Parathyroid adenoma (tissue), 2 donors: ENCODE measurements around the gene EXOC3.

Experiments
- H2AFZ ChIP-seq: fragments of 300-600 bp; sonication (generic); one replicate; pipeline ENCODE4 v1.7.0; 2017; ENCODE audit warnings: antibody characterized with exemption, mild to moderate bottlenecking
- H3K27ac ChIP-seq: fragments of 300-600 bp; sonication (generic); one replicate; pipeline ENCODE4 v1.7.0; 2017
- H3K27me3 ChIP-seq: fragments of 300-600 bp; sonication (generic); one replicate; pipeline ENCODE4 v1.7.0; 2017; ENCODE audit warnings: low read length; ENCODE audit not compliant: control insufficient read depth, insufficient read depth
- H3K36me3 ChIP-seq: fragments of 300-600 bp; sonication (generic); one replicate; pipeline ENCODE4 v1.7.0; 2017; ENCODE audit warnings: low read length; ENCODE audit not compliant: control insufficient read depth, insufficient read depth
- H3K4me1 ChIP-seq: fragments of 300-600 bp; sonication (generic); one replicate; pipeline ENCODE4 v1.7.0; 2017; ENCODE audit warnings: control low read depth
- H3K4me2 ChIP-seq: fragments of 300-600 bp; sonication (generic); one replicate; pipeline ENCODE4 v1.7.0; 2017; ENCODE audit warnings: low read length
- H3K4me3 ChIP-seq: fragments of 300-600 bp; sonication (generic); one replicate; pipeline ENCODE4 v1.7.0; 2017; ENCODE audit warnings: low read depth, low read length
- H3K79me2 ChIP-seq: fragments of 300-600 bp; sonication (generic); one replicate; pipeline ENCODE4 v1.7.0; 2017; ENCODE audit warnings: control low read depth
- H3K9ac ChIP-seq: fragments of 300-600 bp; sonication (generic); one replicate; pipeline ENCODE4 v1.7.0; 2017; ENCODE audit warnings: mild to moderate bottlenecking
- H3K9me3 ChIP-seq: fragments of 300-600 bp; sonication (generic); one replicate; pipeline ENCODE4 v1.7.0; 2017; ENCODE audit warnings: low read length; ENCODE audit not compliant: control insufficient read depth
- TF ChIP-seq, protein P1 (sequence below): fragments of 300-600 bp; sonication (generic); IDR thresholded peaks from one replicate; pipeline ENCODE4 v1.7.0; 2017; ENCODE audit warnings: antibody characterized with exemption, mild to moderate bottlenecking
- donor health status: primary hyperparathyroidism.

Gene EXOC3

GRCh38 chr5:439636-440035, 3.3 kb upstream of the EXOC3 start:
- no peaks in the 10 kb centered on the region for H3K9me3 ChIP-seq
- TF ChIP-seq, protein P1, sequence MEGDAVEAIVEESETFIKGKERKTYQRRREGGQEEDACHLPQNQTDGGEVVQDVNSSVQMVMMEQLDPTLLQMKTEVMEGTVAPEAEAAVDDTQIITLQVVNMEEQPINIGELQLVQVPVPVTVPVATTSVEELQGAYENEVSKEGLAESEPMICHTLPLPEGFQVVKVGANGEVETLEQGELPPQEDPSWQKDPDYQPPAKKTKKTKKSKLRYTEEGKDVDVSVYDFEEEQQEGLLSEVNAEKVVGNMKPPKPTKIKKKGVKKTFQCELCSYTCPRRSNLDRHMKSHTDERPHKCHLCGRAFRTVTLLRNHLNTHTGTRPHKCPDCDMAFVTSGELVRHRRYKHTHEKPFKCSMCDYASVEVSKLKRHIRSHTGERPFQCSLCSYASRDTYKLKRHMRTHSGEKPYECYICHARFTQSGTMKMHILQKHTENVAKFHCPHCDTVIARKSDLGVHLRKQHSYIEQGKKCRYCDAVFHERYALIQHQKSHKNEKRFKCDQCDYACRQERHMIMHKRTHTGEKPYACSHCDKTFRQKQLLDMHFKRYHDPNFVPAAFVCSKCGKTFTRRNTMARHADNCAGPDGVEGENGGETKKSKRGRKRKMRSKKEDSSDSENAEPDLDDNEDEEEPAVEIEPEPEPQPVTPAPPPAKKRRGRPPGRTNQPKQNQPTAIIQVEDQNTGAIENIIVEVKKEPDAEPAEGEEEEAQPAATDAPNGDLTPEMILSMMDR: no peak
- peaks cover 5% of the 10 kb centered on the region for H3K4me1 ChIP-seq
- no peaks in the 10 kb centered on the region for H3K36me3 ChIP-seq
- no peaks in the 10 kb centered on the region for H3K27me3 ChIP-seq
- no peak overlapping the region for H3K9ac ChIP-seq
- H3K27ac ChIP-seq: no peak overlapping the region
- no peak overlapping the region for H2AFZ ChIP-seq
- H3K4me2 ChIP-seq: no peak overlapping the region
- H3K4me3 ChIP-seq: no peak overlapping the region
- H3K79me2 ChIP-seq: peaks cover 14% of the 10 kb centered on the region

DNA sequence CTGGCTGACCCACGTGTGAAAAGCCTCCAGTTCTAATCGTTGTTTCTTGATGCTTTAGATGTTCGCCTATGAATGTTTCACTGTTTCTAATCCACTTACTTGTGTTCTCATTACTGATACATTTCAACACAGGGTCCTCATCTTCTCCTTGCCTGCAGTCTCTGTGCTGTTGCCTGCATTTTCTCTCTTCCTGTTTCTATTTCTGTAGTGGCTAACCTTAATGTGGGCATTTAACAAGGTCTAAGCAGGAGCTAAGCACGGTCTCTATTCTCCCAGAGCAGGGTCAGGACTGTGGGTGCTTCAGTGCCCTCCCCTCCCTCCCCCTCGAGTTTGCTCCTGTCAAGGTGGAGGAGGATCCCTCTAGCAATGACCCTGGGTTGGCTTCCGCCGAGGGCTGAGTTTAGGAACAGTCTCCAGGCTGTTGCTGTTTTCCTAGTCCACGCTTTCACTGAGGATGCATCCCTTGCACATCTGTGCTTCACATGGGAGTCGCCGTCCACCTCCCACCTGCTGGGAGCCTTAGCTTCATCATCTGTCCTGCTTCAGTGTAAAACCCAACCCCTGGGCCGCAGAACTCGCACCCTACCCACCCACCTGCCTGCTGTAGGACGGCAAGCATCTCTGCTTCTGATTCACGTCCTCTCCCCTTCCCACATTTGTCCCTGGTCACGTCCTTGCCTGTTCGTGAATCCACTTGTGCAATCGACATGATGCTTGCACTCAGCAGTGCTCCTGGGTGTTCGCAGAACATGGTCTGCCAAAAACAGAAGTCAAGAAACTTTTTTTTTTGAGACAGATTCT, 2.4 kb upstream of the EXOC3 start:
- Histone ChIP-seq H2AFZ (no peak overlapping the region), H3K4me2 (no peak overlapping the region), H3K9ac (no peak overlapping the region), H3K9me3 (no peaks in the 10 kb centered on the region), H3K79me2 (peaks cover 14% of the 10 kb centered on the region), H3K4me1 (peaks cover 5% of the 10 kb centered on the region), H3K36me3 (no peaks in the 10 kb centered on the region), H3K27me3 (no peaks in the 10 kb centered on the region), H3K27ac (no peak overlapping the region), H3K4me3 (no peak overlapping the region)
- TF ChIP-seq, protein P1: no peak

DNA sequence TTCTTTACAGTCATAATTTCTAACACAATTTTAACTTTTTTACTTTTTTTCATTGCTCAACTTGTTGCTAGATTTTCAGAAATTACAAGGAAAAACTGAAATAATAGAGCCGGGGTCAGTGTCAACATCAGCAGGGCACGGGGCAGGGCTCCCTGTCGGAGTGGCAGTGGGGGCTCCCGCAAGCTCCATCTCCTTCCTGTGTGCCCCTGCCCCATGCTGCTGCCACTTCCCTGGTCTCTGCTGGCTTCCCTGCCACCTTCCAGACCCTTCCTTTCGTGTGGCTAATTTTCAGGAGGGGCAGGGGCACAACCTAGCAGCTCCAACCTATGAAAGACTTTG, 1.0 kb upstream of the EXOC3 start:
- H3K4me2 ChIP-seq: peak overlapping the region; percentile 98
- peak overlapping the region; percentile 87 for H3K4me3 ChIP-seq
- no peak overlapping the region for H3K9ac ChIP-seq
- no peaks in the 10 kb centered on the region for H3K9me3 ChIP-seq
- no peak overlapping the region for H3K27ac ChIP-seq
- H3K27me3 ChIP-seq: no peaks in the 10 kb centered on the region
- H3K4me1 ChIP-seq: peaks cover 5% of the 10 kb centered on the region
- H3K79me2 ChIP-seq: peaks cover 20% of the 10 kb centered on the region
- TF ChIP-seq, protein P1: no peak
- peak overlapping the region; percentile 95 for H2AFZ ChIP-seq
- no peaks in the 10 kb centered on the region for H3K36me3 ChIP-seq

DNA sequence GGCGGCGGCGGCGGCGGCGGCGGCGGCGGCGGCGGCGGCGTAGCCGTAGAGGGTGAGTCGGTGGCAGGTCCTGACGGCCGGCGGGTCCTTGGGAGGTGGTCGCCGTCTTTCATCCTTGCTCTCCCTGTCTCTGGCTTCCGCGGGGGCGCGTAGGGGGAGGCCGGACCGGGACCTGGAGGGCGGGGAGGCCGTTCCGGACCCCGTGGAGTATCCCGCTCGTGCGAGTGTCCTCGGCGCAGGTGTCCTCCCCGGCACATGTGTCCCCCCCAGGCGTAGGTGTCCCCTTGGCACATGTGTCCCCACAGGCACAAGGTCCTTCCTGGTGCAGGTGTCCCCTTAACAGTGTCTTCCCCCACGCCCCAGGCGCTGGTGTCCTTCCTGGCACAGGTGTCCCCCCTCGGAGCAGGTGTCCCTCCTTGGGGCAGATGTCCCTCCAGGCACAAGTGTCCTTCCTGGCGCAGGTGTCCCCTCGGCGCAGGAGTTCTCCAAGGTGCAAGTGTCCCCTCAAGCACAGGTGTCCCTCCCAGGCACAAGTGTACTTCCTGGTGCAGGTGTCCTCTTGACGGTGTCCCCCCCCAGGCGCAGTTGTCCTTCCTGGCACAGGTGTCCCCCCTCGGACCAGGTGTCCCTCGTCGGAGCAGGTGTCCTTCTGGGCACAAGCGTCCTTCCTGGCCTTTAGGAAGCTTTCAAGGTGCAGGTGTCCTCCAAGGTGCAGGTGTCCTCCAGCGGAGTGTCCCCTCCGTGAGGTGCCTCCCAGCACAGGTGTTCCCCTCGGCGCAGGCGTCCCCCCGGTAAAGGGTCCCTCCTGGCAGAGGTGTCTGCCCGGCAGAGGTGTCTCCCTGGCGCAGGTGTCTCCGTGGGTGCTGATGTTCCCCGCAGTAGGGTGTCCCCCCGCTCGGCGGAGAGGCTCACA, 519 bp downstream of the EXOC3 start:
- H3K9ac ChIP-seq: no peak overlapping the region
- H3K36me3 ChIP-seq: no peaks in the 10 kb centered on the region
- H3K27me3 ChIP-seq: no peaks in the 10 kb centered on the region
- H3K27ac ChIP-seq: peak overlapping the region; percentile 43
- TF ChIP-seq, protein P1: no peak
- peak overlapping the region; percentile 87 for H3K4me3 ChIP-seq
- peak overlapping the region; percentile 86 for H3K4me2 ChIP-seq
- H2AFZ ChIP-seq: peak overlapping the region; percentile 95
- H3K4me1 ChIP-seq: peaks cover 5% of the 10 kb centered on the region
- no peaks in the 10 kb centered on the region for H3K9me3 ChIP-seq
- H3K79me2 ChIP-seq: peaks cover 33% of the 10 kb centered on the region
